Sigmoid colon (tissue), 4 donors: ENCODE data around the gene EEFSEC.

Experiments used
- CTCF ChIP-seq, 4 experiments: fragments of 450-650 bp in 3 of 4; fragments of 200-600 bp in 1 of 4; IDR thresholded peaks; one replicate each; pipeline ENCODE4 v1.5.1; 2016 to 2019; ENCODE audit warnings: antibody characterized with exemption in 4 of 4, mild to moderate bottlenecking in 3 of 4, moderate library complexity in 2 of 4
- EP300 ChIP-seq, 4 donors: sonication (generic); formaldehyde crosslinking; IDR thresholded peaks; one replicate each; pipeline ENCODE4 v1.6.1; 2017; ENCODE audit warnings: antibody characterized with exemption in 4 of 4
- POLR2A ChIP-seq, 2 donors: fragments of 450-650 bp; IDR thresholded peaks; one replicate each; pipeline ENCODE4 v1.6.1; 2016; ENCODE audit warnings: antibody characterized with exemption in 2 of 2, mild to moderate bottlenecking in 2 of 2, moderate library complexity in 2 of 2
- POLR2AphosphoS5 ChIP-seq, 4 donors: sonication (generic); formaldehyde crosslinking; IDR thresholded peaks; one replicate each; pipeline ENCODE4 v1.6.1; 2017; ENCODE audit warnings: antibody characterized with exemption in 4 of 4

- no peak for TF ChIP-seq POLR2AphosphoS5 (IDR thresholded peaks at IDR 0.05)
- TF ChIP-seq CTCF (IDR thresholded peaks at IDR 0.05) = no peak
- no peak for TF ChIP-seq EP300 (IDR thresholded peaks at IDR 0.05)
- no peak for TF ChIP-seq POLR2A (IDR thresholded peaks at IDR 0.05)
These were observed 207.5 kb downstream of the EEFSEC start for GRCh38 chr3:128360705-128361271.
